Forelimb muscle (tissue), 1 donor: Measurements from ENCODE around the gene ARHGAP30. TPM values are rescaled to one million over a fixed set of nuclear protein-coding genes. Genes with fewer than 3 reads are reported as not detected.

Source experiments
- DNase-seq: peaks from one replicate; pipeline ENCODE4 v3.0.0-alpha.2; 2013; ENCODE audit warnings: low read depth
- polyA plus RNA-seq: library from polyadenylated mRNA; unstranded; fragments of 120-200 nt; gene quantifications from one replicate; pipeline ENCODE4 v1.2.1, GENCODE V29; 2013; ENCODE audit not compliant: insufficient read length

The ARHGAP30 gene
- polyA plus RNA-seq, 1 donor: 2.4 TPM

- DNase-seq: no peak
Observed at GRCh38 chr1:161089938-161090337, 20.2 kb upstream of the ARHGAP30 start.

- no peak for DNase-seq
Observed at GRCh38 chr1:161089251-161089924, 19.7 kb upstream of the ARHGAP30 start, which contains the start of gene NECTIN4. Gene NECTIN4, minus strand, starts transcription at chr1:161089558. Its CDS starts 262 bp downstream, at chr1:161089296.

- no peak for DNase-seq
Observed at GRCh38 chr1:161088587-161089110, 19.0 kb upstream of the ARHGAP30 start.

GRCh38 chr1:161086457-161086856 lies 16.8 kb upstream of the ARHGAP30 start:
- no peak for DNase-seq

- no peak for DNase-seq
Observed at GRCh38 chr1:161085165-161085564, 15.5 kb upstream of the ARHGAP30 start.

GRCh38 chr1:161084597-161084988 lies 14.9 kb upstream of the ARHGAP30 start:
- DNase-seq: no peak

GRCh38 chr1:161083748-161084596 lies 14.3 kb upstream of the ARHGAP30 start:
- DNase-seq: no peak

GRCh38 chr1:161082996-161083747 lies 13.5 kb upstream of the ARHGAP30 start:
- DNase-seq: no peak

GRCh38 chr1:161082483-161082882 lies 12.8 kb upstream of the ARHGAP30 start:
- no peak for DNase-seq

- DNase-seq: no peak
Observed at GRCh38 chr1:161081519-161081918, 11.8 kb upstream of the ARHGAP30 start.

GRCh38 chr1:161080441-161081405 lies 11.0 kb upstream of the ARHGAP30 start:
- DNase-seq: no peak

GRCh38 chr1:161079436-161080110 lies 9.9 kb upstream of the ARHGAP30 start:
- no peak for DNase-seq

- DNase-seq: no peak
Observed at GRCh38 chr1:161077426-161077825, 7.7 kb upstream of the ARHGAP30 start.

- no peak for DNase-seq
Observed at GRCh38 chr1:161076410-161076809, 6.7 kb upstream of the ARHGAP30 start.

GRCh38 chr1:161074676-161075368 lies 5.1 kb upstream of the ARHGAP30 start:
- no peak for DNase-seq

GRCh38 chr1:161073474-161074121 lies 3.9 kb upstream of the ARHGAP30 start:
- DNase-seq: no peak

GRCh38 chr1:161072751-161073449 lies 3.2 kb upstream of the ARHGAP30 start:
- no peak for DNase-seq

- no peak for DNase-seq
Observed at GRCh38 chr1:161071886-161072371, 2.2 kb upstream of the ARHGAP30 start.
